Smooth muscle cell (in vitro differentiated cells): ENCODE results near the gene RBMS1. TPM values are rescaled to one million over a fixed set of nuclear protein-coding genes. Genes with fewer than 3 reads are reported as not detected.

Source experiments
- DNase-seq: peaks from one replicate; lab custom pipeline; 2025; ENCODE audit not compliant: unreplicated experiment; lab: John Stamatoyannopoulos, UW
- H2AFZ ChIP-seq: fragments of 200-600 bp; sonication (generic); 2 replicates; pipeline ENCODE4 v1.6.0; 2016; ENCODE audit warnings: antibody characterized with exemption, low read depth, mild to moderate bottlenecking
- H3F3A ChIP-seq: fragments of 200-600 bp; sonication (generic); 2 replicates; pipeline ENCODE4 v1.6.0; 2017; ENCODE audit warnings: antibody characterized with exemption, low read depth
- H3K27ac ChIP-seq: fragments of 200-600 bp; sonication (generic); 2 replicates; pipeline ENCODE4 v1.5.1; 2016; ENCODE audit warnings: low read depth, mild to moderate bottlenecking
- H3K27me3 ChIP-seq: fragments of 200-600 bp; sonication (generic); 2 replicates; pipeline ENCODE4 v1.6.1; 2016; ENCODE audit warnings: low read depth, mild to moderate bottlenecking
- H3K36me3 ChIP-seq: fragments of 200-600 bp; sonication (generic); 2 replicates; pipeline ENCODE4 v1.5.1; 2016; ENCODE audit warnings: low read depth
- H3K4me1 ChIP-seq: fragments of 200-600 bp; sonication (generic); 2 replicates; pipeline ENCODE4 v1.5.1; 2016; ENCODE audit warnings: low read depth
- H3K4me2 ChIP-seq: fragments of 200-600 bp; sonication (generic); 2 replicates; pipeline ENCODE4 v1.6.0; 2016; ENCODE audit warnings: mild to moderate bottlenecking
- H3K4me3 ChIP-seq: fragments of 200-600 bp; sonication (generic); 2 replicates; pipeline ENCODE4 v1.5.1; 2016; ENCODE audit warnings: mild to moderate bottlenecking
- H3K79me2 ChIP-seq: fragments of 200-600 bp; sonication (generic); 2 replicates; pipeline ENCODE4 v1.6.0; 2016; ENCODE audit warnings: low read depth, mild to moderate bottlenecking
- H3K9ac ChIP-seq: fragments of 200-600 bp; sonication (generic); 2 replicates; pipeline ENCODE4 v1.6.0; 2016; ENCODE audit warnings: low read depth
- H3K9me3 ChIP-seq: fragments of 200-600 bp; sonication (generic); replicated peaks from 2 replicates; pipeline ENCODE4 v1.5.1; 2016; ENCODE audit warnings: low read depth
- H4K20me1 ChIP-seq: fragments of 200-600 bp; sonication (generic); 2 replicates; pipeline ENCODE4 v1.6.0; 2016; ENCODE audit warnings: low read depth
- WGBS: methylation state at CpG from one replicate; pipeline ENCODE4 v1.1.7; 2016; ENCODE audit warnings: low lambda C conversion rate; 5-methylcytosine and 5-hydroxymethylcytosine counted together
- polyA plus RNA-seq: library from polyadenylated mRNA; unstranded; fragments of >200 nt; fragmentation: Nextera tagmentation; extraction: Ambion mirVana; gene quantifications from 2 replicates; pipeline ENCODE4 v1.2.1, GENCODE V29; 2016
- total RNA-seq: library from RNA; depleted of rRNA; stranded (reverse); fragments of >200 nt; gene quantifications from 2 replicates; pipeline ENCODE4 v1.2.3, GENCODE V29; 2014
- TF ChIP-seq, protein P1 (sequence below): fragments of 200-600 bp; sonication (generic); IDR thresholded peaks from 2 replicates; pipeline ENCODE4 v1.5.1; 2017; ENCODE audit warnings: borderline replicate concordance, mild to moderate bottlenecking, antibody characterized with exemption; ENCODE audit not compliant: insufficient read depth, poor library complexity, severe bottlenecking

Gene RBMS1
- total and polyA plus RNA-seq, 2 experiments from 2014 or later: 103 to 160 TPM

DNA sequence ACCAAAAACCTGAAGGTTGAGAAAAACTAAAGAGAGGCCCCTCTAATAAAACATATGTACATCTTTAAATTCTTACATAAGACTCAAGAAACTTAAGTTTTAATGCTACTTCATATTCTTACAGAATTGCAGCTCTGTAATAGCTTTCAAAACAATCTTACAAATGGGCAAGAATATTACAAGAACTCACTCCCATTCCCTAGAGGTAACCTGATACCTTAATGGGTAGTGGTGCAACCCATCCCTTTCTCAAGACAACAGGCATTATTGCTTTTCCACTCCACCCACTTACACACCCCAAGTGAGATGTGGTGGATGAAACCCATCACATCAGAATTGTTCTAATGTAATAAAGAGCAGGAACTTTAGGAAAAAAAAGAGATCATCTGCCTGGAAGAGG, 103.7 kb downstream of the RBMS1 start:
- no peak overlapping the region for H3K9ac ChIP-seq
- no peak overlapping the region for H3K4me3 ChIP-seq

DNA sequence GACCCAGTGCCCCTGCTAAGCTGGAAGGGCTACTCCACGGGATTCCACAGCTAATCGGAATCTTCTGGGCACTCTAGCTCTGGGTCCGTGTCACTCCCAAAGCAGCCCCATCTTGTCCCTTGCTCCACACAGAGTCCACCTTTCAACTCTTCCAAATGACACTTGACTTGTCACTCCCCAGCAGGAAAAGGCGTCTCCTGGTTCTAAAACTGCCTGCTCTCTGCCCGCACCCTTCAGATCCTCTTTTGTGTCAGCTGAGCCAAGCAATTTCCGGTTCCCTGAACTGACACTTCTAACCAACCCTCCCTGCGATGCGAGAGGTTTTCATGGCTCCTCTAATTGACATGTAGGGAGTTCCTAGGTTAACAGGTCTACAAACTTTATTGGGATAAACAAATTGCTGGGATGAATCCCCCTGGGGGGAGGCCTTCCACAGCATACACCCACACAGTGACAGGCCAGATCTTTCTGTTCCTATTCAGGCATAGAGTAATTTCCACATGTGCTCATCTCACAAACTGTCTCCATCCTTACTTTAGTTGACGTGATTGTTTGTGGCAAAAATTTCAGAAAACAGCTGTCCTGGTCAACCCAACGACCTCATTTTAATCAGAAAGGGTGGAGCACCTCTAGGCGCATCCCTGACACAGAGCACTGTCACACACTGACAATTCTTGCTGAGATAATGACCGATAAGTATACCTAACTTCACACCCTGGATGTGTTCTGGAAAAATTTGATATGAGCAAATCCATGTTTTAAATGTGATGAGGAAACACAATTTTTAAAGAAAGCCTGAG, 104.9 kb downstream of the RBMS1 start:
- H3K27me3 ChIP-seq: no peaks in the 10 kb centered on the region
- H3K4me1 ChIP-seq: peaks cover 27% of the 10 kb centered on the region
- H3K79me2 ChIP-seq: peaks cover 100% of the 10 kb centered on the region
- H2AFZ ChIP-seq: no peak overlapping the region
- H3K27ac ChIP-seq: peak overlapping the region; percentile 67
- H3K9ac ChIP-seq: no peak overlapping the region
- peaks cover 100% of the 10 kb centered on the region for H4K20me1 ChIP-seq
- H3K36me3 ChIP-seq: no peaks in the 10 kb centered on the region
- H3F3A ChIP-seq: peaks cover 8% of the 10 kb centered on the region
- H3K9me3 ChIP-seq: no peaks in the 10 kb centered on the region
- peak overlapping the region; percentile 18 for H3K4me2 ChIP-seq
- no peak overlapping the region for H3K4me3 ChIP-seq
- WGBS: 76% methylated on average over 12 of the region's 12 CpGs
- no peak for DNase-seq
- TF ChIP-seq, protein P1, sequence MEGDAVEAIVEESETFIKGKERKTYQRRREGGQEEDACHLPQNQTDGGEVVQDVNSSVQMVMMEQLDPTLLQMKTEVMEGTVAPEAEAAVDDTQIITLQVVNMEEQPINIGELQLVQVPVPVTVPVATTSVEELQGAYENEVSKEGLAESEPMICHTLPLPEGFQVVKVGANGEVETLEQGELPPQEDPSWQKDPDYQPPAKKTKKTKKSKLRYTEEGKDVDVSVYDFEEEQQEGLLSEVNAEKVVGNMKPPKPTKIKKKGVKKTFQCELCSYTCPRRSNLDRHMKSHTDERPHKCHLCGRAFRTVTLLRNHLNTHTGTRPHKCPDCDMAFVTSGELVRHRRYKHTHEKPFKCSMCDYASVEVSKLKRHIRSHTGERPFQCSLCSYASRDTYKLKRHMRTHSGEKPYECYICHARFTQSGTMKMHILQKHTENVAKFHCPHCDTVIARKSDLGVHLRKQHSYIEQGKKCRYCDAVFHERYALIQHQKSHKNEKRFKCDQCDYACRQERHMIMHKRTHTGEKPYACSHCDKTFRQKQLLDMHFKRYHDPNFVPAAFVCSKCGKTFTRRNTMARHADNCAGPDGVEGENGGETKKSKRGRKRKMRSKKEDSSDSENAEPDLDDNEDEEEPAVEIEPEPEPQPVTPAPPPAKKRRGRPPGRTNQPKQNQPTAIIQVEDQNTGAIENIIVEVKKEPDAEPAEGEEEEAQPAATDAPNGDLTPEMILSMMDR: no peak

More for the DNA sequence above, 103.7 kb downstream of the RBMS1 start:
- Histone ChIP-seq H3K4me1 (peaks cover 27% of the 10 kb centered on the region), H3K9me3 (no peaks in the 10 kb centered on the region), H4K20me1 (peaks cover 100% of the 10 kb centered on the region), H3K4me2 (no peak overlapping the region), H3K79me2 (peaks cover 100% of the 10 kb centered on the region), H3K27ac (peak overlapping the region; percentile 66), H2AFZ (no peak overlapping the region), H3K36me3 (no peaks in the 10 kb centered on the region), H3K27me3 (no peaks in the 10 kb centered on the region), H3F3A (peaks cover 8% of the 10 kb centered on the region)
- DNase-seq: no peak
- TF ChIP-seq, protein P1: no peak

DNA sequence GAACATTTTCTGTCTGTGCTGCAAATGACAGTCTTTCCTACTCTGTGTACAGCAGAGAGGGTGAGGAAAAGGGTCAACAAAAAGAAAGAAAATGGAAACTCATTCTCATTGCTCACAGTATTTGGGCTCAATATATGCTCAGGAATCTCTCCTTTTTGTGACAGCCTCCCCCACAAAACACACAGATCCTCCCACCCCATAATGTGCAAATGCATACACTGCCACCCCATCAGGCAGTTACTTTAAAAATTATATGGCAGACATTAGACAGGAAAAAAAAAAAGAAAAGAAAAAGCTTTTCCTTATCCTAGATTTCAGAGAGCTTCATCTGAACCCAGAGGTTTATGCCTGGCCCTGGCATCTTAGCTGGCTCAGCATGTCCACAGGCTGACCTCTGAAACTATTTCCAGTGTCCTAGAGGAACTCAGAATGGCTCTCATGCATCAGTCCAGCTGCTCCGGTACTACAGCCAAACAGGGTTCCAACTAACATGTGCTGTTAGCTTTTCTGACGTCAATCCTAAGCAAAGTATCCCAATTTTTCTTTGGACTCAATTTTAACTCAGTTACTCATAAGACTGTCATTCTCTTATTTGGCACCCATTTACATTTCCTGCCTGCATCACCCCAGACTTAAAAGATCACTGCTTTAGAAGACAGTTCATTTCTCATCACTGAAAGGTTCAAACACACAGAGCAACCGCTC, 105.9 kb downstream of the RBMS1 start:
- H3K4me3 ChIP-seq: no peak overlapping the region
- no peaks in the 10 kb centered on the region for H3K36me3 ChIP-seq
- H3F3A ChIP-seq: peaks cover 4% of the 10 kb centered on the region
- H3K27me3 ChIP-seq: no peaks in the 10 kb centered on the region
- H3K79me2 ChIP-seq: peaks cover 100% of the 10 kb centered on the region
- DNase-seq: no peak
- peak overlapping the region; percentile 67 for H3K27ac ChIP-seq
- H3K9ac ChIP-seq: no peak overlapping the region
- no peaks in the 10 kb centered on the region for H3K9me3 ChIP-seq
- H3K4me1 ChIP-seq: peaks cover 27% of the 10 kb centered on the region
- WGBS: 56% methylated on average over 3 of the region's 3 CpGs
- TF ChIP-seq, protein P1: no peak
- no peak overlapping the region for H2AFZ ChIP-seq
- peak overlapping the region; percentile 3 for H3K4me2 ChIP-seq
- peaks cover 100% of the 10 kb centered on the region for H4K20me1 ChIP-seq
